Measurements from ENCODE around the gene ZPBP2.

ZPBP2 gene

GRCh38 chr17:39831588-39831987, 36.4 kb upstream of the ZPBP2 start:
- TF ChIP-seq BACH2 (CRISPR knock-in tag; IDR thresholded peaks at IDR 0.05; ENCODE audit: borderline replicate concordance) (no peak), GLIS3 (CRISPR knock-in tag; IDR thresholded peaks at IDR 0.05) (no peak), ZNF565 (CRISPR knock-in tag; conservative IDR thresholded peaks at IDR 0.05; ENCODE audit: low read depth) (no peak), OSR1 (CRISPR knock-in tag; IDR thresholded peaks at IDR 0.05) (no peak), SNAI2 (CRISPR knock-in tag; IDR thresholded peaks at IDR 0.05) (no peak)
- no peak for ATAC-seq

- TF ChIP-seq ISL1 (CRISPR knock-in tag; IDR thresholded peaks at IDR 0.05), result no peak
- no peak for TF ChIP-seq CSDC2 (CRISPR knock-in tag; IDR thresholded peaks at IDR 0.05)
- no peak for TF ChIP-seq ZFP30 (CRISPR knock-in tag; IDR thresholded peaks at IDR 0.05)
- TF ChIP-seq BACH2 (CRISPR knock-in tag; IDR thresholded peaks at IDR 0.05; ENCODE audit: borderline replicate concordance), result no peak
- ATAC-seq, result no peak
These were observed 34.0 kb upstream of the ZPBP2 start for GRCh38 chr17:39834017-39834416.

DNA sequence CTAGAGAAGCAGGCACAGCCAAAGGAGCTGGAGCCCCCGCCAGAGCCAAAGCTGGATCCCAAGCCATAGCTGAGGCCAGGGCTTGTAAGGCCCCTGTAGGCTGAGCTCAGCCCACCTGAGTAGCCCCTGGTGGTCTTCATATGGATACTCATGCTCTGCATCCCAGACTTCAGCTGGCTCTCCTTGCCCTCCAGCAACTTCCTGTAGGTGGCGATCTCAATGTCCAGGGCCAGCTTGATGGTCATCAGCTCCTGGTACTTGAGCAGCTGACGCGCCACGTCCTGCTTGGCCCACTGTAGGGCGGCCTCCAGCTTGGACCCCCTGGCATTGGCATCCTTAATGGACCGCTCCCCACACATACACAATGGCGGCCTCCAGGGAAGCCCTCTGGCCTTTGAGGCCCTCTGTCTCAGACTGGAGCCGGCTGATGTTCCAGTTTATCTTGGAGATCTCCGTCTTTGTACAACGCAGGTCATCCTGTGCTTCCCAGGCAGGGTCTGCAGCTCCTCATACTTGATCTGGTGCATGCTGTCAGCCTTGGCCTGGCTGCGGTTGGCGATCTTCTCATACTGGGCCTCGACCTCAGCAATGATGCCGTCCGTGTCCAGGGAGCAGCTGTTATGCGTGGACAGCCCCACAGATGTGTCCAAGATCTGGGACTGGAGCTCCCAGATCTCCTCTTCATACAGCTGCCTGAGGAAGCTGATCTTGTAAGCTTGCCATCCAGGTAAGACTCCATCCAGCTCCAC, 32.8 kb upstream of the ZPBP2 start:
- no peak for TF ChIP-seq ZC3H10 (CRISPR knock-in tag; IDR thresholded peaks at IDR 0.05)
- TF ChIP-seq CREB5 (CRISPR knock-in tag; IDR thresholded peaks at IDR 0.05; ENCODE audit: low read depth), result no peak
- TF ChIP-seq ZNF70 (CRISPR knock-in tag; IDR thresholded peaks at IDR 0.05), result no peak
- TF ChIP-seq TOX (CRISPR knock-in tag; IDR thresholded peaks at IDR 0.05; ENCODE audit: borderline replicate concordance), result no peak
- TF ChIP-seq, protein P1, sequence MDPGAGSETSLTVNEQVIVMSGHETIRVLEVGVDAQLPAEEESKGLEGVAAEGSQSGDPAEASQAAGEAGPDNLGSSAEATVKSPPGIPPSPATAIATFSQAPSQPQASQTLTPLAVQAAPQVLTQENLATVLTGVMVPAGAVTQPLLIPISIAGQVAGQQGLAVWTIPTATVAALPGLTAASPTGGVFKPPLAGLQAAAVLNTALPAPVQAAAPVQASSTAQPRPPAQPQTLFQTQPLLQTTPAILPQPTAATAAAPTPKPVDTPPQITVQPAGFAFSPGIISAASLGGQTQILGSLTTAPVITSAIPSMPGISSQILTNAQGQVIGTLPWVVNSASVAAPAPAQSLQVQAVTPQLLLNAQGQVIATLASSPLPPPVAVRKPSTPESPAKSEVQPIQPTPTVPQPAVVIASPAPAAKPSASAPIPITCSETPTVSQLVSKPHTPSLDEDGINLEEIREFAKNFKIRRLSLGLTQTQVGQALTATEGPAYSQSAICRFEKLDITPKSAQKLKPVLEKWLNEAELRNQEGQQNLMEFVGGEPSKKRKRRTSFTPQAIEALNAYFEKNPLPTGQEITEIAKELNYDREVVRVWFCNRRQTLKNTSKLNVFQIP (CRISPR knock-in tag; IDR thresholded peaks at IDR 0.05; ENCODE audit: borderline replicate concordance, low read depth), result no peak
- no peak for TF ChIP-seq RARB (CRISPR knock-in tag; IDR thresholded peaks at IDR 0.05)
- no peak for TF ChIP-seq PPARA (CRISPR knock-in tag; IDR thresholded peaks at IDR 0.05; ENCODE audit: borderline replicate concordance)
- TF ChIP-seq ZFP3 (CRISPR knock-in tag; IDR thresholded peaks at IDR 0.05), result no peak
- TF ChIP-seq OSR1 (CRISPR knock-in tag; IDR thresholded peaks at IDR 0.05), result no peak
- TF ChIP-seq, protein P2, sequence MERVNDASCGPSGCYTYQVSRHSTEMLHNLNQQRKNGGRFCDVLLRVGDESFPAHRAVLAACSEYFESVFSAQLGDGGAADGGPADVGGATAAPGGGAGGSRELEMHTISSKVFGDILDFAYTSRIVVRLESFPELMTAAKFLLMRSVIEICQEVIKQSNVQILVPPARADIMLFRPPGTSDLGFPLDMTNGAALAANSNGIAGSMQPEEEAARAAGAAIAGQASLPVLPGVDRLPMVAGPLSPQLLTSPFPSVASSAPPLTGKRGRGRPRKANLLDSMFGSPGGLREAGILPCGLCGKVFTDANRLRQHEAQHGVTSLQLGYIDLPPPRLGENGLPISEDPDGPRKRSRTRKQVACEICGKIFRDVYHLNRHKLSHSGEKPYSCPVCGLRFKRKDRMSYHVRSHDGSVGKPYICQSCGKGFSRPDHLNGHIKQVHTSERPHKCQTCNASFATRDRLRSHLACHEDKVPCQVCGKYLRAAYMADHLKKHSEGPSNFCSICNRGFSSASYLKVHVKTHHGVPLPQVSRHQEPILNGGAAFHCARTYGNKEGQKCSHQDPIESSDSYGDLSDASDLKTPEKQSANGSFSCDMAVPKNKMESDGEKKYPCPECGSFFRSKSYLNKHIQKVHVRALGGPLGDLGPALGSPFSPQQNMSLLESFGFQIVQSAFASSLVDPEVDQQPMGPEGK (CRISPR knock-in tag; IDR thresholded peaks at IDR 0.05; ENCODE audit: borderline replicate concordance), result no peak
- TF ChIP-seq BACH2 (CRISPR knock-in tag; IDR thresholded peaks at IDR 0.05; ENCODE audit: borderline replicate concordance), result no peak
- TF ChIP-seq, protein P3, sequence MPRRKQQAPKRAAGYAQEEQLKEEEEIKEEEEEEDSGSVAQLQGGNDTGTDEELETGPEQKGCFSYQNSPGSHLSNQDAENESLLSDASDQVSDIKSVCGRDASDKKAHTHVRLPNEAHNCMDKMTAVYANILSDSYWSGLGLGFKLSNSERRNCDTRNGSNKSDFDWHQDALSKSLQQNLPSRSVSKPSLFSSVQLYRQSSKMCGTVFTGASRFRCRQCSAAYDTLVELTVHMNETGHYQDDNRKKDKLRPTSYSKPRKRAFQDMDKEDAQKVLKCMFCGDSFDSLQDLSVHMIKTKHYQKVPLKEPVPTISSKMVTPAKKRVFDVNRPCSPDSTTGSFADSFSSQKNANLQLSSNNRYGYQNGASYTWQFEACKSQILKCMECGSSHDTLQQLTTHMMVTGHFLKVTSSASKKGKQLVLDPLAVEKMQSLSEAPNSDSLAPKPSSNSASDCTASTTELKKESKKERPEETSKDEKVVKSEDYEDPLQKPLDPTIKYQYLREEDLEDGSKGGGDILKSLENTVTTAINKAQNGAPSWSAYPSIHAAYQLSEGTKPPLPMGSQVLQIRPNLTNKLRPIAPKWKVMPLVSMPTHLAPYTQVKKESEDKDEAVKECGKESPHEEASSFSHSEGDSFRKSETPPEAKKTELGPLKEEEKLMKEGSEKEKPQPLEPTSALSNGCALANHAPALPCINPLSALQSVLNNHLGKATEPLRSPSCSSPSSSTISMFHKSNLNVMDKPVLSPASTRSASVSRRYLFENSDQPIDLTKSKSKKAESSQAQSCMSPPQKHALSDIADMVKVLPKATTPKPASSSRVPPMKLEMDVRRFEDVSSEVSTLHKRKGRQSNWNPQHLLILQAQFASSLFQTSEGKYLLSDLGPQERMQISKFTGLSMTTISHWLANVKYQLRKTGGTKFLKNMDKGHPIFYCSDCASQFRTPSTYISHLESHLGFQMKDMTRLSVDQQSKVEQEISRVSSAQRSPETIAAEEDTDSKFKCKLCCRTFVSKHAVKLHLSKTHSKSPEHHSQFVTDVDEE (CRISPR knock-in tag; IDR thresholded peaks at IDR 0.05), result no peak
- TF ChIP-seq ISL1 (CRISPR knock-in tag; IDR thresholded peaks at IDR 0.05), result no peak
- TF ChIP-seq, protein P4, sequence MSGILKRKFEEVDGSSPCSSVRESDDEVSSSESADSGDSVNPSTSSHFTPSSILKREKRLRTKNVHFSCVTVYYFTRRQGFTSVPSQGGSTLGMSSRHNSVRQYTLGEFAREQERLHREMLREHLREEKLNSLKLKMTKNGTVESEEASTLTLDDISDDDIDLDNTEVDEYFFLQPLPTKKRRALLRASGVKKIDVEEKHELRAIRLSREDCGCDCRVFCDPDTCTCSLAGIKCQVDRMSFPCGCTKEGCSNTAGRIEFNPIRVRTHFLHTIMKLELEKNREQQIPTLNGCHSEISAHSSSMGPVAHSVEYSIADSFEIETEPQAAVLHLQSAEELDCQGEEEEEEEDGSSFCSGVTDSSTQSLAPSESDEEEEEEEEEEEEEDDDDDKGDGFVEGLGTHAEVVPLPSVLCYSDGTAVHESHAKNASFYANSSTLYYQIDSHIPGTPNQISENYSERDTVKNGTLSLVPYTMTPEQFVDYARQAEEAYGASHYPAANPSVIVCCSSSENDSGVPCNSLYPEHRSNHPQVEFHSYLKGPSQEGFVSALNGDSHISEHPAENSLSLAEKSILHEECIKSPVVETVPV (CRISPR knock-in tag; IDR thresholded peaks at IDR 0.05), result no peak
- TF ChIP-seq ZNF565 (CRISPR knock-in tag; conservative IDR thresholded peaks at IDR 0.05; ENCODE audit: low read depth), result no peak
- TF ChIP-seq ZFP30 (CRISPR knock-in tag; IDR thresholded peaks at IDR 0.05), result no peak
- TF ChIP-seq CSDC2 (CRISPR knock-in tag; IDR thresholded peaks at IDR 0.05), result no peak
- no peak for TF ChIP-seq TCF4 (CRISPR knock-in tag; IDR thresholded peaks at IDR 0.05; ENCODE audit: borderline replicate concordance)
- TF ChIP-seq ARNTL (CRISPR knock-in tag; IDR thresholded peaks at IDR 0.05; ENCODE audit: borderline replicate concordance, low read depth), result no peak
- no peak for TF ChIP-seq GLIS3 (CRISPR knock-in tag; IDR thresholded peaks at IDR 0.05)
- ATAC-seq, result no peak

Data from SK-N-SH treated with all-trans-retinoic acid at 6 μM for 48 hours (cell line).